Endothelial cell of umbilical vein (primary cell): ENCODE results near the gene HLA-F. TPM values are rescaled to one million over a fixed set of nuclear protein-coding genes. Genes with fewer than 3 reads are reported as not detected.

Experiments used
- BruUV-seq: library from RNA; stranded (reverse); fragments of 400-500 nt; replicated peaks from 2 replicates; lab custom pipeline; 2021; lab: Mats Ljungman, UMichigan
- CTCF ChIA-PET: fragments of 300-600, 350-600 bp; sonication (Branson Sonifier 250); formaldehyde crosslinking; loops from one replicate; lab custom pipeline; 2021; ENCODE audit warnings: antibody characterized with exemption, inconsistent platforms; lab: Charles Lee
- POLR2A ChIA-PET: fragments of 300-600, 350-600 bp; sonication (Branson Sonifier 250); formaldehyde crosslinking; loops from one replicate; lab custom pipeline; 2021; ENCODE audit warnings: antibody characterized with exemption, inconsistent platforms; lab: Charles Lee
- DNase-seq: peaks from one replicate; pipeline ENCODE4 v3.0.0-alpha.2; 2011; ENCODE audit warnings: low read depth, low spot score
- FAIRE-seq: peaks from 2 replicates; lab custom pipeline; 2011; peaks lifted over from hg19 to GRCh38; lab: Jason Lieb, UNC
- H2AFZ ChIP-seq: 2 replicates; pipeline ENCODE4 v1.6.0; 2012; ENCODE audit warnings: low read depth, low read length, control low read depth, inconsistent platforms
- H3K27ac ChIP-seq: 2 replicates; pipeline ENCODE4 v1.5.1; 2011; ENCODE audit warnings: low read depth, mild to moderate bottlenecking, control low read depth, low read length, moderate library complexity; ENCODE audit not compliant: insufficient read depth
- H3K27me3 ChIP-seq, 2 experiments: 2 replicates each; pipeline versions ENCODE4 v1.6.0 to v1.6.1; 2011; ENCODE audit warnings: low read length in 2 of 2, mixed read lengths in 1 of 2; ENCODE audit not compliant: control insufficient read depth in 2 of 2, insufficient read depth in 2 of 2
- H3K36me3 ChIP-seq, 2 experiments: 2 replicates in 1 of 2; 3 replicates in 1 of 2; pipeline ENCODE4 v1.5.1; 2011; ENCODE audit warnings: low read length in 2 of 2, mild to moderate bottlenecking in 1 of 2, moderate library complexity in 1 of 2; ENCODE audit not compliant: control insufficient read depth in 2 of 2, insufficient read depth in 2 of 2; ENCODE audit errors: extremely low read depth in 1 of 2
- H3K4me1 ChIP-seq: 3 replicates; pipeline ENCODE4 v1.5.1; 2011; ENCODE audit warnings: mild to moderate bottlenecking, low read length; ENCODE audit not compliant: control insufficient read depth, insufficient read depth; ENCODE audit errors: extremely low read depth
- H3K4me2 ChIP-seq: 2 replicates; pipeline ENCODE4 v1.6.1; 2011; ENCODE audit warnings: low read length, control low read depth, mixed read lengths; ENCODE audit not compliant: insufficient read depth
- H3K4me3 ChIP-seq, 3 experiments: fragments of 200-600 bp in 1 of 3; sonication (generic), shearing (Covaris generic) in 1 of 3; replicated peaks in 1 of 3; 2 replicates each; pipeline ENCODE4 v1.5.1; 2011 to 2016; ENCODE audit warnings: control low read depth in 3 of 3, low read length in 3 of 3, mild to moderate bottlenecking in 2 of 3, inconsistent platforms in 1 of 3, low read depth in 1 of 3, moderate library complexity in 1 of 3; ENCODE audit not compliant: insufficient read depth in 1 of 3
- H3K79me2 ChIP-seq: 2 replicates; pipeline ENCODE4 v1.6.0; 2012; ENCODE audit warnings: low read length, inconsistent platforms; ENCODE audit not compliant: control insufficient read depth, insufficient read depth
- H3K9ac ChIP-seq: replicated peaks from 2 replicates; pipeline ENCODE3; 2011; ENCODE audit warnings: low read length, control low read depth; ENCODE audit not compliant: insufficient read depth; ENCODE audit errors: extremely low read depth
- H3K9me1 ChIP-seq: replicated peaks from 3 replicates; pipeline ENCODE4 v1.6.0; 2011; ENCODE audit warnings: mild to moderate bottlenecking, low read length; ENCODE audit not compliant: control insufficient read depth, insufficient read depth; ENCODE audit errors: extremely low read depth
- H3K9me3 ChIP-seq: replicated peaks from 2 replicates; pipeline ENCODE4 v1.5.1; 2012; ENCODE audit warnings: low read length, inconsistent platforms; ENCODE audit not compliant: control insufficient read depth, insufficient read depth
- H4K20me1 ChIP-seq: replicated peaks from 2 replicates; pipeline ENCODE3; 2011; ENCODE audit warnings: mild to moderate bottlenecking, low read length; ENCODE audit not compliant: control insufficient read depth, insufficient read depth; ENCODE audit errors: extremely low read depth
- CTCF ChIP-seq, 2 donors: IDR thresholded peaks; 1 replicate in 1 of 2; 2 replicates in 1 of 2; pipeline ENCODE4 v1.5.1; 2011; ENCODE audit warnings: low read length in 2 of 2, mild to moderate bottlenecking in 2 of 2, moderate library complexity in 2 of 2, control low read depth in 1 of 2, inconsistent platforms in 1 of 2, low read depth in 1 of 2; ENCODE audit not compliant: insufficient read depth in 1 of 2; ENCODE audit errors: extremely low read depth in 1 of 2
- EZH2 ChIP-seq: IDR thresholded peaks from 2 replicates; pipeline ENCODE4 v1.6.1; 2012; ENCODE audit warnings: borderline replicate concordance, low read depth, mild to moderate bottlenecking, moderate library complexity, low read length, inconsistent platforms; ENCODE audit not compliant: severe bottlenecking
- FOS ChIP-seq: IDR thresholded peaks from 2 replicates; pipeline ENCODE4 v1.6.1; 2011; ENCODE audit warnings: mild to moderate bottlenecking, low read length, moderate library complexity, borderline replicate concordance; ENCODE audit not compliant: insufficient read depth
- GATA2 ChIP-seq: IDR thresholded peaks from 2 replicates; pipeline ENCODE4 v1.7.0; 2011; ENCODE audit warnings: low read depth, mild to moderate bottlenecking, moderate library complexity, mixed read lengths, low read length; ENCODE audit not compliant: insufficient read length, insufficient read depth
- MYC ChIP-seq: IDR thresholded peaks from one replicate; pipeline ENCODE4 v1.6.1; 2011; ENCODE audit warnings: mild to moderate bottlenecking, low read depth, low read length
- POLR2A ChIP-seq: IDR thresholded peaks from 2 replicates; pipeline ENCODE4 v1.6.1; 2012; ENCODE audit warnings: low read depth, mild to moderate bottlenecking, control low read depth, low read length
- POLR2AphosphoS5 ChIP-seq: IDR thresholded peaks from 2 replicates; pipeline ENCODE4 v1.6.1; 2012; ENCODE audit warnings: low read depth, mild to moderate bottlenecking, control low read depth, low read length, moderate library complexity; ENCODE audit not compliant: insufficient read depth
- dilution Hi-C: fragments of 300-500 bp; cut with MboI; formaldehyde crosslinking; loops from one replicate; pipeline ENCODE4 v1.15.0; 2019; ENCODE audit warnings: low sequenced_read_pairs; ENCODE audit not compliant: extremely low pct_ligation_motif_present
- intact Hi-C: fragments of 100-400 bp; cut with micrococcal nuclease; formaldehyde crosslinking; loops from one replicate; pipeline ENCODE4 v1.10.0; 2022
- polyA plus RNA-seq, 4 experiments: library from polyadenylated mRNA; depleted of rRNA in 3 of 4; stranded (reverse) in 3 of 4; unstranded in 1 of 4; fragments of >200 nt; gene quantifications; 2 replicates each; pipeline versions ENCODE4 v1.2.1 to v1.2.3, GENCODE V29; 2011 to 2012; ENCODE audit warnings: missing spikeins in 1 of 4
- total RNA-seq: library from RNA; stranded (reverse); gene quantifications from 2 replicates; pipeline ENCODE4 v1.2.3, GENCODE V29; 2021

HLA-F gene
- total and polyA plus RNA-seq, 2 donors (not counting 3 experiments of a cell fraction or from before 2014, with no cell fraction given): 1.5 to 1.6 TPM

- Histone ChIP-seq H3K9me1 (no peaks in the 10 kb centered on the region), H3K27me3 (peaks cover 3 to 6% of the 10 kb centered on the region in 2 experiments), H3K4me2 (no peak overlapping the region), H3K36me3 (no peaks in the 10 kb centered on the region), H3K4me1 (no peaks in the 10 kb centered on the region), H3K9me3 (no peaks in the 10 kb centered on the region), H3K27ac (no peak overlapping the region), H2AFZ (no peak overlapping the region), H3K9ac (no peak overlapping the region), H4K20me1 (no peaks in the 10 kb centered on the region), H3K79me2 (no peaks in the 10 kb centered on the region), H3K4me3 (no peak overlapping the region)
- intact Hi-C loops: loop anchor here (10.0 kb wide), 1 partner anchor 284 kb away; no protein-coding TSS in a partner anchor
- dilution Hi-C loops: no loop called here
- POLR2A ChIA-PET: no interaction called here
- no peak for DNase-seq
- BruUV-seq: no TSS peak
- CTCF ChIA-PET: no interaction called here
- TF ChIP-seq CTCF (IDR thresholded peaks at IDR 0.05; ENCODE audit: extremely low read depth in 1 of 2, insufficient read depth in 1 of 2, low read depth in 1 of 2, low read length in 2 of 2) (no peak), POLR2A (no peak), FOS (no peak), MYC (no peak)
- FAIRE-seq: no peak
Measured at GRCh38 chr6:29730575-29731126, 7.4 kb downstream of the HLA-F start.

GRCh38 chr6:29731281-29731680 lies 8.0 kb downstream of the HLA-F start:
- H3K4me2 ChIP-seq: no peak overlapping the region
- FAIRE-seq (no peak), DNase-seq (no peak)
- H3K4me1 ChIP-seq: no peaks in the 10 kb centered on the region
- TF ChIP-seq EZH2 (no peak), FOS (no peak), POLR2A (no peak), POLR2AphosphoS5 (no peak), GATA2 (no peak)
- BruUV-seq: no TSS peak
- no peak overlapping the region for H3K4me3 ChIP-seq
- no peak overlapping the region for H2AFZ ChIP-seq
- no peaks in the 10 kb centered on the region for H4K20me1 ChIP-seq
- no peaks in the 10 kb centered on the region for H3K9me1 ChIP-seq
- H3K79me2 ChIP-seq: no peaks in the 10 kb centered on the region
- POLR2A ChIA-PET: no interaction called here
- no peak overlapping the region for H3K27ac ChIP-seq
- intact Hi-C loops: loop anchor here (10.0 kb wide), 1 partner anchor 284 kb away; no protein-coding TSS in a partner anchor
- dilution Hi-C loops: no loop called here
- CTCF ChIA-PET: no interaction called here
- no peaks in the 10 kb centered on the region for H3K36me3 ChIP-seq
- H3K9ac ChIP-seq: no peak overlapping the region
- no peaks in the 10 kb centered on the region for H3K9me3 ChIP-seq
- H3K27me3 ChIP-seq: peaks cover 3 to 6% of the 10 kb centered on the region in 2 experiments
